ENCODE results near the gene SHC2.

GRCh38 chr19:413756-414420, 46.9 kb downstream of the SHC2 start:
- no peak for TF ChIP-seq EZH2 (IDR thresholded peaks at IDR 0.05)
- TF ChIP-seq POLR2AphosphoS5 (IDR thresholded peaks at IDR 0.05; ENCODE audit: borderline replicate concordance, low read depth, low read length): no peak

All from SK-N-MC (cell line).